Activated gamma-delta T cell treated with Interleukin-2 at 50 U/mL for 16 hours (primary cell): ENCODE data around the gene ZNF426.
A peak's percentile ranks its signal among the peaks of the same experiment; 100 is the strongest.
"Not testable (repeated sequence)": the region's sequence is repeated elsewhere in the genome, so short reads cannot be mapped to it uniquely, and the experiment has no call there.

Source experiments
- DNase-seq: peaks from one replicate; pipeline ENCODE4 v3.0.0-alpha.2; 2020

The ZNF426 gene

DNA sequence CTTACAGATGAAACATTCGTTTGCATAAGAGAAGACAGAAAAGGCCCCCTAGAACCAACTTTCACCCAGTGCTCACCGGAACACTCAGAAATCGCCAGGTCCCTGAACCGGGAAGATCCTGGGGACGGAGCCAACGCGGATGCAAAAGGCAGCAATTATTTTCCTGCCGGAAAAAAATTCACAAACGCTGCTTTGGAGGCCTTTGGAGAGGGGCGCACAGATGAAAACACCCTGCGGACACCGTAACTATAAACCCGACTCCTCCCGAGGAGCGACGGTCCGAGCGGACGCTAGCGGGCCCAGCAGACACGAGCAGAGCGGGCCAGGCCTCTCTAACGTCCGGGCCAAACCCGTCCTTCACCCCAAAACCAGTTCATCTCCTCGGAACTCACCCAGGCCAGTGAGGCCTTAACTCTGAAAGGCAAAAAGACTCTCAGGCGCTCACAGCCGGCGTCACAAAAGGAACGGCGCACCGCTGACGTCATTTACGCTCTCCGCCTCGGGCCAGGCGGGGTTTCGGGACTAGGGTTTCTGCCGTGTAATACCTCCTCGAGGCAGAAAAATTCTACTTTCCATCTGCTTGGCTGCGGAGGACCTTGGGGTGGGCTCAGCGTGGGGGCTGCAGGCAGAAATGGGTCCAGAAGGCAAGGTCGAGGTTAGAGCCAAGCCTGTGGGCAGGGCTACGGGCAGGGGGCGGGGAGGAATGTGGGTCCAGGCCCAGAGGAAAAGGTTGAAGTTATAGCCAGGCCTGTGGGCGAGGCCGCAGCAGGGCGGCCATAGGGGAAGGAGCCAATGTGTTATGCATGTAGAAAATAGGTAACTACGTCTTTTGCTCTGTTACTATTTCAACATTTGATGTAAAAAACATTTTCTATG lies at the start of gene ZNF426:
ZNF426 (minus strand) TSS at position 463 of the 876 bp plus-strand sequence. CDS start 2,413 bp downstream, outside the sequence.
- DNase-seq = peak; percentile 77

DNA sequence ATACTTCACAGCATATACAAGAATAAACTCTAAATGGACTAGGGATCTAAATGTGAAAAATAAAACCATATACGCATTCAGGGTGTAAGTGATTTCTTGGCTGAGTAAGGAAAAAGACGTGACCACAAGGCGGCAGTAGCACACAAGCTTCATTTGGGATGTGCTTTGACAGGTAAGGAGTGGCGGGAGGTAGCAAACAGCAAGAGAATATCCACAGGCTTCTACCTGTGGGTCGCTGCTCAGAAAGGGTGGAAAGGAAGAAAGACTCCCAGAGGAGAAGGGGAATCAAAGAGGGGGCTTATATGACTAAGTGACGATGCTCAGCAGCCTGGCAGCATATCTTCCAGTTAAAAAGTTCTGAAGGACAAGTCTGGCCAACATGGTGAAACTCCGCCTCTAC lies 48.3 kb upstream of the ZNF426 start:
- DNase-seq = peak; percentile 74

DNA sequence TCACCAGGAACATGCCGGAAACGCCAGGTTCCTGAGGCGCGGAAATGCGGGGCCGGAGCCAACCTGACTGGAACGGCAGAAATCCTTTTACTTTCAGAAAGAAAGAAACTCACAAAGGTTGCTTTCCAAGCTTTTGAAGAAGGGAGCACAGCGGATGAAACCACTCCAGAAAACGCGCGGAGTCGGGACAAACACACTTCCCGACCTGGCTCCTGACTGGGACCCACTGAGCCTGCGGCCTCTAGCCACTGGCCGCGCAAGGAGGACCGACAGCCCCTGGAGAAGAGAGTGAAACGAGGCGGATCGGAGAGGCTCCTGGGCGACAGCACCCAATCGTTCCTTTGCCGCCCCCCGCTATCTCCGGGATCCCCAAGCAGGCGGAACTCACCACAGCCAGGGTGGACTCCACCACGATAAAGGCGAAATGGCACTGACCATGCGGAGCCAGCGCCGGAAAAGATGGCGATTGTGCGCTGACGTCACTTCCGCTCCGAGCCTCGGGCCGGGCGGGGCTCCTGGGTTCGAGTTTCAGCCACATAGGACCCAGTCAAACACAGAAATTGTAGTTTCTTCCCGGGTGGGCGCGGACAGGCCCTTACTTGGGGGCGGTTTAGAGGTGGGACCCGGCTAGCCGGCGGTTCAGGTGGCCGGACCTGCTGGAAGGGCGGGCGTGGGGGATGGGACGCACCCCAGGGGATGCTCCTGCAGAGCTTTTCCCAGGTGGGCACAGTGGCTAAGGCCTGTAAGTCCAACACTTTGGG lies 45.8 kb upstream of the ZNF426 start, which contains the start of gene ZNF121:
ZNF121 (minus strand) TSS at position 432 of the 761 bp plus-strand sequence. CDS start 16,407 bp downstream, outside the sequence.
- DNase-seq = peak; percentile 74

DNA sequence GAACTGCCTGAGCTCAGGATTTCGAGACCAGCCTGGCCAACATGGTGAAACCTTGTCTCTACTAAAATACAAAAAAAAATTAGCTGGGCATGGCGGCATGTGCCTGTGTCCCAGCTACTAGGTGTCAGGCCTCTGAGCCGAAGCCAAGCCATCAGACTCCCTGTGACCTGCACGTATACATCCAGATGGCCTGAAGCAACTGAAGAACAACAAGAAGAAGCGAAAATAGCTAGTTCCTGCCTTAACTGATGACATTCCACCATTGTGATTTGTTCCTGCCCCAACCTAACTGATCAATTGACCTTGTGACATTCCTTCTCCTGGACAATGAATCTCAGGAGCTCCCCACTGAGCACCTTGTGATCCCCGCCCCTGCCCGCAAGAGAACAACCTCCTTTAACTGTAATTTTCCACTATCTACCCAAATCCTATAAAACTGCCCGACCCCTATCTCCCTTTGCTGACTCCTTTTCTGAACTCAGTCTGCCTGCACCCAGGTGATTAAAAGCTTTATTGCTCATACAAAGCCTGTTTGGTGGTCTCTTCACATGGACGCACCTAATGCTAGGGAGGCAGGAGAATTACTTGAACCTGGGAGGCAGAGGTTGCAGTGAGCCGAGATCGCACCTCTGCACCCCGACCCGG lies 43.8 kb upstream of the ZNF426 start:
- not testable (repeated sequence) for DNase-seq

DNA sequence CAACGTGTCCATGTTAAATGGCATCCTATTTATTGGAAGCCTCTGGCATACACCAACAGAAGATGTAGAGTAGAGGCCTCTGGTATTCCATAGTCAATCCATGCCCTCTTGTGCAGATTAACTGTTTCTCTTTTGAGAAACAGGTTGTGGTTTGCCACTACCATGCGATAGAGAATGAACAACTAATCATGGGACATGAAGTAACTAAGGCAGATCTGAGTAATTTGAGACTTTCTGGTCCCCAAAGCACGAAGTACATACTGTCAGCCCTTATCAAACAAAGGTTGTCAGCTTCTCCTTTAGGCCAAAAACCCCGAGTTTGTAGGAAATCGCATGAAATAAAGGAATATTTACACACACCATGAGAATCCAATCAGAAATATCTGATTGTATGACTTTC lies 42.3 kb upstream of the ZNF426 start:
- DNase-seq = no peak

DNA sequence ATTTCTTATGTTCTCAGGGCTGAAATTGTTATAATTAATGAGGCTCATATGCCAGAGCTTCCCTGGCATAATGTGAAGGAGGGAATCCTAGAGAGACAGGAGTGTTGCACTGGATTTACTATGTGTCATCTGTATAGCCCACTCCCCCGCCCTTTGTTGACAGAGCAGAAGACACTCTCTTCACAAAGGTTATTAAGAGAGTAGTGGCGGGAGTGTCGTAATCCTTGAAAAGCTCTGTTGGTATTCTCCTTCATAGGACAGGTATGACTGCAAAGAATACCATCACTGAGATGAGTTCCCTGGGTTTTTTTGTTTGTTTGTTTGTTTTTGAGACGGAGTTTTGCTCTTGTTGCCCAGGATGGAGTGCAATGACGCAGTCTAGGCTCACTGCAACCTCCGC lies 31.8 kb upstream of the ZNF426 start:
- no peak for DNase-seq

DNA sequence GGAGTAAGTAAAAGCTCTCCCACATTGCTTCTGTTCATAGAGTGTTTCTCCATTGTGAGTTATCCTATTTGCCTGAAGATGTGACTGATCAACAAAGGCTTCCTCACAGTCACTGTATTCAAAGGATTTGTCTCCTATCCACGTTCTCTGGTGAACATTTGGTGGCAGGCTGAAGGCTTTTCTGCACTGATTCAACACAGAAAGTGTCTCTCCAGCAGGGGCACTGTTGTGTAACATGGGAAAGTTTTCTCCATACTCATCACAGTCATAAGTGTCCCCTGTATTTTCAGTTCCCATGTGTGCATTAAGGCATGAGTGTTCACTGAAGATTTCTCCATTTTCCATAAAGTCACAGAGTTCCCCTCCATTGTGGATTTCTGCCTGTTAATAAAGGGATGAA lies 28.3 kb upstream of the ZNF426 start:
- no peak for DNase-seq

DNA sequence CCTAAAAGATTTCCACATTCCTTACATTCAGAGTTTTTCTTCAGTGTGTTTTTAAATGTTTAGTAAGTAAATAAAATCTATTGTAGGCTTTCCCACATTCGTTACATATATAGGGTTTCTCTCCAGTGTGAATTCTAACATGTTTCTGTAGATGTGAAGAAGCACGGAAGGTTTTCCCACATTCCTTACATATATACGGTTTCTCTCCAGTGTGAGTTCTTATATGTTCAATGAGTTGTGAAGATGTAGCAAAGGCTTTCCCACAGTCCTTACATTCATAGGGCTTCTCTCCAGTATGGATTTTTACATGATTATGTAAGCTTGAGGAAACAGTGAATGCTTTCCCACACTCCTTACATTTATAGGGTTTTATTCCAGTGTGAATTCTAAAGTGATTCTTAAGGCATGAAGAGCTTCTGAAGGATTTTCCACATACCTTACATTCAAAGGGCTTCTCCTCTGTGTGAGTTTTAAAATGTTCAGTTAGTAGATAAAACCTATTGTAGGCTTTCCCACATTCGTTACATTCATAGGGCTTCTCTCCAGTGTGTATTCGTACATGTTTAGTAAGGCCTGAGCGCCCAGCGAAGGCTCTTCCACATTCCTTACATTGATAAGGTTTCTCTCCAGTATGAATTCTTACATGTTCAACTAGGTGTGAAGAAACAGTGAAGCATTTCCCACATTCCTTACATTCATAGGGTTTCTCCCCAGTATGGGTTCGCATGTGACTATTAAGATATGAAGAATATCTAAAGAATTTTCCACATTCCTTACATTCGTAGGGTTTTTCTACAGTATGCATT lies 27.7 kb upstream of the ZNF426 start:
- DNase-seq = no peak

DNA sequence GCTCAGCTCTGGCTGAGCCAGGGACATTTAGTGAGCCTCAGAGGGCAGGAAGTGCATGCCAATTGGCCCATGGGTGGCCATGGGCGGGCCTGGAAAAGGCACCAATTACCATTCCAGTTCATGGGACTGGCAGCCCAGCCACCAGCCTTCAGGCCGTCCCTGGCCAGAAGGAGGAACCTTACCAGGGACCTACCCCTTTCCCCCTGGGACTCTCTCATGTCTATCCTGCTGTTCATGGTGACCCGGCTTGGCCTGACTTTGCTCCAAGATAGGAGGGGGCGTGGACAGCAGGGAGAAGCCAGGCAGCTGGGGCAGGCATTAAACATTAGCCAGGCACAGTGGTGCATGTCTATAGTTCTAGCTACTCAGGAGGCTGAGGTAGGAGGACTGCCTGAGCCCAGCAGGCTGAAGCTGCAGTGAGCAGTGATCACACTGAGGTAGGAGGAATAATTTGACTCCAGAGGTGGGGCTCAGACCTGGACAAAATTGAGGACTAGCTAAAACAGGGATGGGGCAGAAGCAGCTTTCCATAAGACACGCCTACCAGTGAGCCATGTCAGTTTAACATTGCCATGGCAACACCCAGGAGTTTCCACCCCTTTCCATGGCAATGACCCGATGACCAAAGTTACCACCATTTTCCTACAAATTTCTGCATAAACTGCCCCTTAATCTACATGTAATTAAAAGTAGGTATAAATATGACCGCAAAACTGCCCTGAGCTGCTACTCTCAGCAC lies 14.3 kb upstream of the ZNF426 start:
- DNase-seq = no peak

DNA sequence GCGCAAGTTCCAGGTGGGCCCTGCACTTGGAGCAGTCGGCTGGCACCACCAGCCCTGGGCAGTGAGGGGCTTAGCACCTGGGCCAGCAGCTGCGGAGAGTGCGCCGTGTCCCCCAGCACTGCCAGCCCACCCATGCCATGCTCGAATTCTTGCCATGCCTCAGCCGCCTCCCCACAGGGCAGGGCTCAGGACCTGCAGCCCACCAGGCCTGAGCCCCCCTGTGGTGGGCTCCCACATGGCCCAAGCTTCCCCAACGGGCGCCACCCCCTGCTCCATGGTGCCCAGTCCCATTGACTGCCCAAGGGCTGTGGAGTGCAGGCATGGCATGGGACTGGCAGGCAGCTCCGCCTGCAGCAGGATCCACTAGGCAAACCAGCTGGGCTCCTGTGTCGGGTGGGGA lies 9.4 kb upstream of the ZNF426 start:
- no peak for DNase-seq

DNA sequence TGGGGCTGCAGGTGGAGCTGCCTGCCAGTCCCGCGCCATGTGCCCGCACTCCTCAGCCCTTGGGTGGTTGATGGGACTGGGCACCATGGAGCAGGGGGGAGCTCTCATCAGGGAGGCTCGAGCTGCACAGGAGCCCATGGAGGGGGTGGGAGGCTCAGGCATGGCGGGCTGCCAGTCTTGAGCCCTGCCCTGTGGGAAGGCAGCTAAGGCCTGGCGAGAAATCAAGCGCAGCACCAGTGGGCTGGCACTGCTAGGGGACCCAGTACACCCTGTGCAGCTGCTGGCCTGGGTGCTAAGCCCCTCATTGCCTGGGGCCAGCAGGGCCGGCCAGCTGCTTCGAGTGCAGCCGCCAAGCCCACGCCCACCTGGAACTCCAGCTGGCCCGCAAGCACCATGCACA lies 2.8 kb upstream of the ZNF426 start:
- not testable (repeated sequence) for DNase-seq

DNA sequence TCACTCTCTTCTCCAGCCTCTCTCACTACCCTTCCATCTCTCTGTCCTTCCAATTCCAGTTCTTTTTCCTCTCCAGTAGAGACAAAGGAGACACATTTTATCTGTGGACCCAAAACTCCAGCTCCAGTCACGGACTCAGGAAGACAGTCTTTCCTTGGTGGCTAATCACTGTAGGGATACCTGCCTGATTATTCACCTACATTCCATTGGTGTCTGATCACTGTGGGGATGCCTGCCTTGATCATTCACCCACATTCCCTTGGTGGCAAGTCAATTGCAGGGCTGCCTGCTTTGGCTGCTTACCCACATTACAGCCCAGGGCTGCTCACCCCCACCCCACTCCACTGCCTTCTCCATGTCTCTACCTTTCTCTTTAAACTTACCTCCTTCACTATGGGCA lies 1.5 kb upstream of the ZNF426 start:
- not testable (repeated sequence) for DNase-seq

DNA sequence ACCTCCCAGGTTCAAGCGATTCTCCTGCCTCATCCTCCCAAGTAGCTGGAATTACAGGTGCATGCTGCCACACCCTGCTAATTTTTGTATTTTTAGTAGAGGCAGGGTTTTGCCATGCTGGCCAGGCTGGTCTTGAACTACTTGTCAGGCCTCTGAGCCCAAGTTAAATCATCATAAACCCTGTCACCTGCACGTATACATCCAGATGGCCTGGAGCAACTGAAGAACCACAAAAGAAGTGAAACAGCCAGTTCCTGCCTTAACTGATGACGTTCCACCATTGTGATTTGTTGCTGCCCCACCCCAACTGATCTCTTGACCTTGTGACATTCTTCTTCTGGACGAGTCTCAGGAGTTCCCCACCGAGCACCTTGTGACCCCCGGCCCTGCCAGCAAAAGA lies 756 bp upstream of the ZNF426 start:
- DNase-seq = not testable (repeated sequence)

DNA sequence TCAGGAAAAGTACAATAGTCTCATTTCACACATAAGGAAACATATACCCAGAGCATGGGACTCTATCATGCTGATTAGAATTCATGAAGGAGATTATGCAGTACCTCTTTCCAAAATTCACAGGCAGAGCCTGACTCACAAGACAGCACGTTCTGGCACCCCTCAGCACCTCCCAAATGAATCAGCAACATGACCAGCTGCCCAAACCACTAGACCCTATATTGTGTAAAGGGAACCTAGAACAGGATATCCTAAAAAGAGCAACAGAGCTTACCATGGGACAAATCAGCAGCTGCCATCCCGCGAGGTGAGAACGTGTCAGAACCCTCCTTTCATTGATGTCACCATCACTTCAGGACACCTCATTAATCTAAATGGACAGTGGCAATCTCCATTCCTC lies 2.5 kb downstream of the ZNF426 start:
- DNase-seq = no peak

DNA sequence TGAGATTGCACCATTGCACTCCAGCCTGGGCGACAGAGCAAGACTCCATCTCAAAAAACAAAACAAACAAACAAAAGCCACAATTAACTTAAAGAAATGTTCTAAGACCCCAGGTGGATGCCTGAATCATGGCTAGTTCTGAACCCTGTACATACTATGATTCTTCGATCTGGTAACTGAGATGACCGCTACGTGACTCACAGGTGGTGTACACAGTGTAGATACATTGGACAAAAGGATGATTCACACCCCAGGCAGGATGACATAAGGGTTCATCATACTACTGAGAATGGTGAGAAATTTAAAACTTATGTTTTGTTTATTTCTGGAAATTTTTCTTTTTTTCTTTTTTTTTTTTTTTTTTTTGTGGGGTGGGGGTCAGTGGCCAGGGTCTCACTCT lies 6.5 kb downstream of the ZNF426 start:
- no peak for DNase-seq

DNA sequence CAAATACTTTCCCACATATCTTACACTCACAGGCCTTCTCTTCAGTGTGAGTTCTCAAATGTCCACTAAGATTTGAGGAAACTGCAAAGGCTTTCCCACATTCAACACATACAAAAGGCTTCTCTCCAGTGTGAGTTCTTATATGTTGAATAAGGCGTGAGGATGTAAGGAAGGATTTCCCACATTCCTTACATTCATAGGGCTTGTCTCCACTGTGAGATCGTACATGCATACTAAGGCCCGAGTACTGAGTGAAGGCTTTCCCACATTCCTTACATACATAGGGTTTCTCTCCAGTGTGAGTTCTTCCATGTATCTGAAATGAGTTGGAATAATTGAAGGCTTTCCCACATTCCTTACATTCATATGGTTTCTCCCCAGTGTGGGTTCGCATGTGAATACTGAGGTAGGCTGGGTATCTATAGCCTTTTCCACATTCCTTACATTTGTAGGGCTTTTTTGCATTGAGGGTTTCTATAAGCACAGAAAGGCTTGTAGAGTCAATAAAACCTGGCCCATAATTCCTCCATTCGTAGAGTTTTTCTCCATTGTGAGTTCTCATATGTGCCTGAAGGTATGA lies 9.6 kb downstream of the ZNF426 start:
- no peak for DNase-seq

DNA sequence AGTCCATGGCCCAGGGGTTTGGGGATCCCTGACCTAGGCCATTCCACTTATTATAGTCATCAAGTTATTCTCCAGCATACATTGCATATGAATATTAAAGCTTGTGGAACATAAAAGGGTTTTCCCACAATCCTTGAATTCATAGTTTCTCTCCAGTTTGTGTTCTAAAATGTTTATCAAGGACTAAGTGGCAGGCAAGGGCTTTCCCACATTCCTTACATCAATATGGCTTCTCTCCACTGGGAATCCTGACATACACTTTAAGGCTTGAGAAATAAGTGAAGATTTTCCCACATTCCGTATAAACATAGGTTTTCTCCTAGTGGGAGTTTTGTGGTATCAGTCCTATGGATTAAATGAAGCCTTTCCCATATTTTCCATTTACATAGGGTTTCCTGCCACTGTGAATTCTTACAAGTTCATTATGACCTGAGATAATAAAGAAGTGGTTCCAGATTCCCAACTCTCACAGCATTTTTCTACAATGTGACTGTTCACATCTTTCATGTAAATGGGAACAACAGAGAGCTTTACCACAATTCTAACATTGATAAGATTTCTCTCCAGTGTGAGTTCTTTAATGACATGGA lies 14.5 kb downstream of the ZNF426 start:
- no peak for DNase-seq

DNA sequence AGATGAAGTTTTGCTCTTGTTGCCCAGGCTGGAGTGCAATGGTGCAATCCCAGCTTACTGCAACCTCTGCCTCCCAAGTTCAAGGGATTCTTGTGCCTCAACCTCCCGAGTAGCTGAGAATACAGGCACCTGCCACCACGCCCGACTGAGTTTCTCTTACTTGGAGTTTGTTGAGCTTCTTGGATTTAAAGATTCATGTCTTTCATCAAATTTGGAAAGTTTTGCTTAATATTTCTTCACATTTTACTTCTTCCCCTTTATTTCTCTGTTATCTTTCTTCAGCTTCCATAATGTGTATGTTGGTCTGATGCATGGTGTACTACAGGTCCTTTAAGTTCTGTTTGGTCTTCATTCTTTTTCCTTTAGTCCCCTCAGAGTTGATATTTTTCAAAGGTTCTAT lies 31.2 kb downstream of the ZNF426 start:
- DNase-seq = no peak

DNA sequence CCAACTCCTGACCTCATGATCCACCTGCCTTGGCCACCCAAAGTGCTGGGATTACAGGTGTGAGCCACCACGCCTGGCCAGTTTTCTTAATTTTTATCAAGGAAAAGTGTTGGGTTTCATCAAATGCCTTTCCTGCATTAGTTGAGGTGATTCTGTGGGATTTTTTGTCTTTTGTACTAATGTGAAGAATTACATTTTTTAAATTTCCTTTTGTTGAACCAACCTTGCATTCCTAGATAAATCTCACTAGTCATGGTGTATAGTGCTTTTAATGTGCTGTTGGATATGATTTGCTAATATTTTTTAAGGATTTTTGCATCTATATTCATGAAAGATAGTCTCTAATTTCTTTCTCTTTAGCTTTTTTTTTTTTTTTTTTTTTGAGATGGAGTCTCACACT lies 37.6 kb downstream of the ZNF426 start:
- DNase-seq = no peak

DNA sequence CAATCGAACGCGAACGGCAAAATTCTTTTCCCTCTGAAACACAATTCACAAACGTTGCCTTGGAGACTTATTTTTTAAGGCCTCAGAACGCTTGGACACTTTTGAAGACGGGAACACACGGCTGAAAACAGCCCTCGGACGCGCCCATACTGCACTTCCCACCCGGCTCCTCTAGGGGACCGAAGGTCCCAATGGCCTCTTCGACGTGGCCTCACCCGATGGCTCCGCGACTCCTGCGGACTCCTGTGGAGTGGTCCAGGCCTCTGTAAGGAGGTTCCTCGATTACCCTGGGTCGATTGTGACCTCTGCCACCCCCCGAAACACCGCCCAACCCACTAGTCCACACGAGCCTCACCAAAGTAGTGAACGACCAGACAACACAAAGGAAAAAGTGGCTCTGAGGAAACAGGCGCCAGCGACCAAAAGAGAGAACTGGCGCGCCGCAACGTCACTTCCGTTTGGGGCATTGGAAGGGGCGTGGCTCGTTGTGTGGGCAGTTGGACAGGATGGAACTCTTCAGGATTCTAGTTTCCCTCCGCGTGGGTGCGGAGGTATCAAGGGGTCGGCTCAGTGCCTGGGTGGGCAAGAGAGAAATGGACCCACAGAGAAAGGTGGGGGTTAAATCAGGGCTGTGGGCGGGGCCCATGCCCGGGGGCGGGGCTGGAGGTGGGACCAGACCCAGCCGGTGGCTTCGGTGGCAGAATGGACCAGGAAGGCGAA lies 40.1 kb downstream of the ZNF426 start, which contains the start of gene ZNF560:
ZNF560 (minus strand) TSS at position 434 of the 720 bp plus-strand sequence. CDS start 23,303 bp downstream, outside the sequence.
- no peak for DNase-seq
